SK-N-SH (cell line): ENCODE data around the gene ZNF217.

Experiments used
- CHD2 ChIP-seq: fragments of 150-350 bp; IDR thresholded peaks from 2 replicates; pipeline ENCODE4 v1.6.1; 2018; ENCODE audit warnings: low read length; ENCODE audit not compliant: partially characterized antibody
- CTCF ChIP-seq: fragments of 200-600 bp; sonication (generic); IDR thresholded peaks from 2 replicates; pipeline ENCODE4 v1.6.1; 2017; ENCODE audit warnings: antibody characterized with exemption, mild to moderate bottlenecking, moderate library complexity
- EP300 ChIP-seq, 2 experiments: IDR thresholded peaks; 2 replicates each; pipeline versions ENCODE4 v1.4.0 to v1.6.1; 2012; ENCODE audit warnings: borderline replicate concordance in 1 of 2, low read depth in 1 of 2, low read length in 1 of 2
- EZH2phosphoT487 ChIP-seq: fragments of 200-600 bp; sonication (generic); IDR thresholded peaks from 2 replicates; pipeline ENCODE4 v1.6.1; 2017; ENCODE audit warnings: low read depth, mixed run types, mild to moderate bottlenecking, antibody characterized with exemption, moderate library complexity, borderline replicate concordance
- FOXJ3 ChIP-seq: sonication (generic); formaldehyde crosslinking; IDR thresholded peaks from 2 replicates; pipeline ENCODE4 v1.5.1; 2020; ENCODE audit warnings: mild to moderate bottlenecking, missing genetic modification reagents
- IRF3 ChIP-seq: fragments of 150-350 bp; IDR thresholded peaks from 2 replicates; pipeline ENCODE4 v1.6.1; 2016; ENCODE audit warnings: mild to moderate bottlenecking, low read depth, low read length
- MXI1 ChIP-seq: IDR thresholded peaks from 2 replicates; pipeline ENCODE4 v1.6.1; 2012; ENCODE audit warnings: mild to moderate bottlenecking, low read depth, low read length, improper control_type of control experiment
- POLR2AphosphoS5 ChIP-seq: IDR thresholded peaks from 2 replicates; pipeline ENCODE4 v1.6.1; 2012; ENCODE audit warnings: low read depth, low read length
- RAD21 ChIP-seq: IDR thresholded peaks from 2 replicates; pipeline ENCODE4 v1.6.1; 2012; ENCODE audit warnings: mild to moderate bottlenecking, low read length
- SMC3 ChIP-seq: IDR thresholded peaks from 2 replicates; pipeline ENCODE4 v1.6.1; 2012; ENCODE audit warnings: low read depth, low read length, improper control_type of control experiment
- TAF1 ChIP-seq: IDR thresholded peaks from 2 replicates; pipeline ENCODE4 v1.6.1; 2012; ENCODE audit warnings: low read depth, mild to moderate bottlenecking, low read length, moderate library complexity, borderline replicate concordance
- USF2 ChIP-seq: fragments of 150-350 bp; IDR thresholded peaks from 2 replicates; pipeline ENCODE4 v1.6.1; 2017; ENCODE audit warnings: antibody characterized with exemption, low read length, low read depth, borderline replicate concordance
- TF ChIP-seq, protein P1 (sequence below): IDR thresholded peaks from 2 replicates; pipeline ENCODE4 v1.4.0; 2012; ENCODE audit warnings: low read depth, borderline replicate concordance
- TF ChIP-seq, protein P2 (sequence below): IDR thresholded peaks from 2 replicates; pipeline ENCODE4 v1.4.0; 2012; ENCODE audit warnings: low read depth

GRCh38 chr20:53597521-53598120 lies 4.0 kb upstream of the ZNF217 start:
- TF ChIP-seq, protein P1, sequence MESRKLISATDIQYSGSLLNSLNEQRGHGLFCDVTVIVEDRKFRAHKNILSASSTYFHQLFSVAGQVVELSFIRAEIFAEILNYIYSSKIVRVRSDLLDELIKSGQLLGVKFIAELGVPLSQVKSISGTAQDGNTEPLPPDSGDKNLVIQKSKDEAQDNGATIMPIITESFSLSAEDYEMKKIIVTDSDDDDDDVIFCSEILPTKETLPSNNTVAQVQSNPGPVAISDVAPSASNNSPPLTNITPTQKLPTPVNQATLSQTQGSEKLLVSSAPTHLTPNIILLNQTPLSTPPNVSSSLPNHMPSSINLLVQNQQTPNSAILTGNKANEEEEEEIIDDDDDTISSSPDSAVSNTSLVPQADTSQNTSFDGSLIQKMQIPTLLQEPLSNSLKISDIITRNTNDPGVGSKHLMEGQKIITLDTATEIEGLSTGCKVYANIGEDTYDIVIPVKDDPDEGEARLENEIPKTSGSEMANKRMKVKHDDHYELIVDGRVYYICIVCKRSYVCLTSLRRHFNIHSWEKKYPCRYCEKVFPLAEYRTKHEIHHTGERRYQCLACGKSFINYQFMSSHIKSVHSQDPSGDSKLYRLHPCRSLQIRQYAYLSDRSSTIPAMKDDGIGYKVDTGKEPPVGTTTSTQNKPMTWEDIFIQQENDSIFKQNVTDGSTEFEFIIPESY: no peak
- TF ChIP-seq CTCF (no peak), USF2 (no peak), EP300 (IDR thresholded peaks at IDR 0.05; ENCODE audit: borderline replicate concordance in 1 of 2, low read depth in 1 of 2, low read length in 1 of 2) (no peak), RAD21 (no peak), EZH2phosphoT487 (no peak), SMC3 (no peak), MXI1 (no peak), POLR2AphosphoS5 (no peak), FOXJ3 (no peak), IRF3 (no peak), TAF1 (no peak), CHD2 (no peak)
- TF ChIP-seq, protein P2, sequence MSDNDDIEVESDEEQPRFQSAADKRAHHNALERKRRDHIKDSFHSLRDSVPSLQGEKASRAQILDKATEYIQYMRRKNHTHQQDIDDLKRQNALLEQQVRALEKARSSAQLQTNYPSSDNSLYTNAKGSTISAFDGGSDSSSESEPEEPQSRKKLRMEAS: no peak
